NCI-H82 (cell line): ENCODE measurements around the gene DEPDC5.
"Not testable (repeated sequence)": the region's sequence is repeated elsewhere in the genome, so short reads cannot be mapped to it uniquely, and the experiment has no call there.

Experiments
- DNase-seq: peaks from one replicate; lab custom pipeline; 2025; lab: John Stamatoyannopoulos, UW

DEPDC5 gene

DNA sequence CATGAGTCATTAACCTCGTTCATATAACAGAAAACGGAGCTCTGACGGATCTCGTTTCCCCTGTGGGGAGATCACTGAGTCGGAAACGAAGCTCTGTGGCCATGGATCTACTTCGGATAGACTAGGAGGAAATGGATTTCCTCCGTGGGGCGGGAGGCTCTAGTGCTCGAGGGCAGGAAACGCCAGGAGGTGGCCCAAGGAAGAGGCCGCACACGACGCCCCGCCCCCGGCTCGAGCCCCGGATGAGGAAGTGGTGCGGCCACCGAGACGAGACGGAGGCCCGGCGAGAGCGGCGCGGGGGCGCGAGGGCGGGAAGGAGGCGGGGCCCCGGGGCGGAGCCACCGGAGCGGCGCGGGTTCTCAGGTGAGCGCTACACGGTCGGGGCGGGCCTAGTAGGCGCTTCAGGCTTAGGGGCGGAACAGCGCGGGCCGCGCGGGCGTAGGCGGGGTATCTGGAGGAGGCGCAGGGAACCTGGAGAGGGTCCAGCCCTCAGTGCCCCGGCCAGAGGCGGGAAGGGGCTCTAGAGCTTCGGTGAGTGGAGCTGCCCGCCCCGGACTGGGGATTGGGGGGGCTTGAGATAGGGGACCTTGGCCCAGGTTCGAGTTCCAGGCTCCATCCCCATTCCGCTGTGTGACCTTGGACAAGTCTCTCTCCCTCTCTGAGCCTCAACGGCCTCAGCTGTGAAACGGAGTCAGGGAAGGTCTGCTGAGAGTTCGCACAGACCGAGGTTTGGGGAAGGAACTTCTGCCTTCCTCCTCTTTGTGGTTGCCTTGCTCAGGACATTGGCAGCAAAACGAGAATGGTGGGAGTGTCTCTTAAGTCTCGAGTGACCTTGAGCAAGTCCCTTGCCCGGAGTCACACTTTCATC is at the start of gene DEPDC5:
TSS of gene DEPDC5 (plus strand) at position 386 of the 868 bp plus-strand sequence. CDS start 903 bp downstream, outside the sequence.
- peak; percentile 94 for DNase-seq

DNA sequence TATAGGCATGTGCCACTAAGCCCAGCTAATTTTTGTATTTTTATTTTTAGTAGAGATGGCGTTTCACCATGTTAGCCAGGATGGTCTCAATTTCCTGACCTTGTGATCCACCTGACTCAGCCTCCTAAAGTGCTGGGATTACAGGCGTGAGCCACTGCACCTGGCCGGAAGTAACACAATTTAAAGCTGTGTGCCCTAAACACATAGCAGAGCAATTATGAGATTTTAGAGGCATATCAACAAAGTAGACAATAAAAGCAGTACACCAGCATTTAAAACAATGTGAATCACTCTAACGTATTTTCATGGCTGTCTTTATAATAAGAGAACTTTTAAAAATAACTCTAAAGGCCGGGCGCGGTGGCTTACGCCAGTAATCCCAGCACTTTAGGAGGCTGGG is 46.3 kb upstream of the DEPDC5 start:
- DNase-seq: no peak

DNA sequence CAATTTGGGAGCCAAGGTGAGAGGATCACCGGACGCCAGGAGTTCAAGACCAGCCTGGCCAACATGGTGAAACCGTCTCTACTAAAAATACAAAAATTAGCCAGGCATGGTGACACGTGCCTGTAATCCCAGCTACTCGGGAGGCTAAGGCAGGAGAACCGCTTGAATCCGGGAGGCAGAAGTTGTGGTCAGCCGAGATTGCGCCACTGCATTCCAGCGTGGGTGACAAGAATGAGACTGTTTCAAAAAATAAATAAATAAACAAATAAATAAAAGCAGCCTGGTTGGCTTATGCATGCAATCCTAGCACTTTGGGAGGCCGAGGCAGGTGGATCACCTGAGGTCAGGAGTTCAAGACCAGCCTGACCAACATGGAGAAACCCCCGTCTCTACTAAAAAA is 42.6 kb upstream of the DEPDC5 start:
- not testable (repeated sequence) for DNase-seq

DNA sequence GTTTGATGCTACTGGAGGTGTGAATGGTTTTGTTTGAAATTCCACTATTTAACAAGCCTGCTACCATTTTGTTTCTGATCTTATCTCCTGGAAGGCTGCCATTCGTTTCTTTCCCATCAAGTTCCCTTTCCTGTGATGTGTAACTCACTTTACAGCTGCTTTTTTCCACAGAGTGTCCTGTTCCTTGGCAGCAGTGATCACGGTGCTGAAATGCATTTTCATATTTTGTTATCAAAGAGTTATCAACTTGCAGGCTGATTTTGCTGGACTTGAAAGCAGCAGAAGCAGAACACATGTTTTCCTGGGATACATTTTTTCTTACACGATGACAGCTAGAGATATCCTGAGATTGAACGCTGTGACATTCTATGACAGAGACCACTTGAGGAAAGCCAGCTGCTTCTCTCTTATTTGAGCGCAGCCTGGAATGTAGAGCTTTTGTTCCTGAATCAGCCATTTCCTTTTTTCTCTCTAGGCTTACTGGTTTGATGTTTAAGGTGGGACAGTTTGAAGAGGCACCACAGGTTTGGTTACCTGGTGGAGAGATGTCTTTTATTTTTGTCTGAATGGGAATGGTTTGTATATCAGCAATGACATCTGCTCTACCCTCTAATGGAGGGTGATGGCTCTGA is 38.6 kb upstream of the DEPDC5 start:
- no peak for DNase-seq

DNA sequence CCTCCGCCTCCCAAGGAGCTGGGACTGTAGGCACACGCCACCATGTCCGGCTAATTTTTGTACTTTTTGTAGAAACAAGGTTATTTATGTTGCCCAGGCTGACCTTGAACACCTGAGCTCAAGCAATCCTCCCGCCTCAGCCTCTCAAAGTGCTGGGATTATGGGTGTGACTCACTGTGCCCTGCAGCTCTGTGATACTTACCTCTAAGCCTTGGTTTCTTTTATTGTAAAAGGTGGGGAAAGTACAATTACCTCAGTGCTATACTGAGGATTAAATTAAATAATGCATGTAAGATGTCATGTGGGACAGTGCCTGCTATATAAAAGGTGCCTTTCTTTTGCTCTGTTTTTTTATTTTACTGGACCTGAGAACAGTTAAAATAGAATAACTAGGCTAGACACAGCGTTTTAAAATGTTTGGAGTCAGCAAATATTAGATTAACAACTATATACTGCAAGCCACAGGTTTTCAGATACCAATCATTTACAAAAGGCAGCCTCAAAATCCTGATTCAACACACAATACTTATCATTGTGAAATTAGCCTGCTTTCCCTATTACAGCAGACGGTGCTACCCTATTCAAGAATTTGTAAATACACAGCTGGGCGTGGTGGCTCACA is 33.9 kb upstream of the DEPDC5 start:
- no peak for DNase-seq

DNA sequence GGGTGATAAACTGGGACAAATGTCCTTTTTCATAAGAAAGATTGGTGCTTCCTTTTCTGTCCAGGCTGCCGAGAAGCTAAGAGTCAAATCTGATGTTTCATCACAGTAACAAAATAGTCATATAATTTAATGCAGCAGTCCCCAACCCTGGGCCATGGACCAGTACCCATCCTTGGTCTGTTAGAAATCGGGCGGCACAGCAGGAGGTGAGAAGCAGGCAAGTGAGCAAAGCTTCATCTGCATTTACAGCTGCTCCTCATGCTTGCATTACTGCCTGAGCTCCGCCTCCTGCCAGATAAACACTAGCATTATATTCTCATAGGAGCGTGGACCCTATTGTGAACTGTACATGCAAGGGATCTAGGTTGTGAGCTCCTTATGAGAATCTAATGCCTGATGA is 30.1 kb upstream of the DEPDC5 start:
- DNase-seq: no peak

DNA sequence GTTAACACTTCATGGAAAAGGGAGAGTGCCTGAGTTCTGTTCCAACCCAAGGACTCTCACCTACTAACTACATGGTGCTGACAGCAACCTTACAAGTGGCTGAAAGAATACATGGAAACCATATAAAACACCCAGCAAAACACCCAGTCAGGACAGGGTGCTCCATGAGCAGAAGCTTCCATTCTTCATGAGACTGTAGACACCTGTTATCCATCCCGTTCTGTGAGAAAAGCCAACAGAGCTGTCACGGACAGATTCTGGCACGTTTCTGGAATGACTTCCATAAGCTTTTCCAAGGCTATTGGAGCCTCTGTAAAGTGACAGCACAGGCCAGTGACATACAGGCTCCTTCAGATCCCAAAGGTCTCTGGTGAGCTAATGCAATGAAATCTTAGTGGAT is 27.1 kb upstream of the DEPDC5 start:
- no peak for DNase-seq

DNA sequence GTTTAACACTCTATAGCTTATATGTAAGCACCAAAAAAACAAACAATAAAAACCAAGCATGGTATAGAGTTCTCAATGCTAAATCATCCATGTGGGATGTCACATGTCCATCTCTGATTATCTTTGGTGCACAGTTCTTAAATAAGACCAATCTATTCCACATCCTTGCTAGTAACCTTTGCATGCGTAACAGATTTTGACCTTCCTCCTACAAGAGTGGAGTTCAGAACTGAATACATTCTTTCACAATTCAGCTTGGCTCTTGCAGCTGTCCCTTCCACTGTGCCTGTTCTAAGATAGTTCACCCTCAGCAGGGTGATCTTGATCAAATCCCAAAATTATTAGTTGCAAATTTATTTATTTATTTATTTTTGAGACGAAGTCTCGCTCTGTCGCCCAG is 25.0 kb upstream of the DEPDC5 start:
- no peak for DNase-seq

DNA sequence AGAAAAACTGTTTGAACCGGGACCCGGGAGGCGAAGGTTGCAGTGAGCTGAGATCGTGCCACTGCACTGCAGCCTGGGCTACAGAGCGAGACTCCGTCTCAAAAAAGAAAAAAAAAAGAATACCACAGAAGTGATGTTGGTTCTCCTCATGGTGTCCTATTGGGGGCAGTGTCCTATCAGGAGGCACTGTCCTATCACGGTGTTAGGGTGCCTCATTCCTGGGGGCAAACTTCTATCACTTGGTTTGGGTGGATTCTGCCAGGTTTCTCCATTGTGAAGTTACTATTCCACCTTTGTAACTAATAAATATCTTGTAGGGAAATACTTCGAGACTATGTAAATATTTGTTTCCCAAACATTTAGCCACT is 23.5 kb upstream of the DEPDC5 start:
- no peak for DNase-seq

DNA sequence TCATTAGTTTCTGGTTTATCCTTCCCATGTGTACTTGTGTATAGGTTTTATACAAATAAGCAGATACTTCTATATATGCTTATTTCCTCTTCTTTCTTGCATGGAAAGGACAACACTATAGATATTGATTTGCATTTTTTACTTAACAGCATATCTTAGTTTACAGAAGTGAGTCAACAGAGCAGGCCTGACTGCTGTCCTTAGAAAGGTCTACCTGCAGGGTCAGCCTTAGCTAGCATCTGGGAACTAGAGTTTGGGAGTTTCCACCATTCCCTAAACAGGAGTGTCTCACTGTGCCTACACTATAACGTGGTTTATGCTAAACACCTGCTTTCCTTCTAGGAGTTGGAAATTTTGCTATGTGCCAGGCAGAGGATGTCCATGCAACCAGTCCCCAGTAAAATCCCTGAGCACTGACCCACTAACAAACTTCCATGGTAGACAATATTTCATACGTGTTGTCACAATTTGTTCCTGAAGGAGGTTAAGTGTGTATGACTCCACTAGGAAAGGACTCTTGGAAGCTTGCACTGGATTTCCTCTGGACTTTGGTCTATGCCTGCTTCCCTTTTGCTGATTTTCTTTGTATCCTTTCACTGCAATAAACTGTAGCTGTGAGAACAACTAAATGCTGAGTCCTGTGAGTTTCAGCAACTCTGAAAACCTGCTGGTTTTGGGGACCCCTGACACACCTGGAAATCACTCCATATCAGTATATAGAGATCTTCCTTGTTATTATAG is 21.6 kb upstream of the DEPDC5 start:
- DNase-seq: no peak

DNA sequence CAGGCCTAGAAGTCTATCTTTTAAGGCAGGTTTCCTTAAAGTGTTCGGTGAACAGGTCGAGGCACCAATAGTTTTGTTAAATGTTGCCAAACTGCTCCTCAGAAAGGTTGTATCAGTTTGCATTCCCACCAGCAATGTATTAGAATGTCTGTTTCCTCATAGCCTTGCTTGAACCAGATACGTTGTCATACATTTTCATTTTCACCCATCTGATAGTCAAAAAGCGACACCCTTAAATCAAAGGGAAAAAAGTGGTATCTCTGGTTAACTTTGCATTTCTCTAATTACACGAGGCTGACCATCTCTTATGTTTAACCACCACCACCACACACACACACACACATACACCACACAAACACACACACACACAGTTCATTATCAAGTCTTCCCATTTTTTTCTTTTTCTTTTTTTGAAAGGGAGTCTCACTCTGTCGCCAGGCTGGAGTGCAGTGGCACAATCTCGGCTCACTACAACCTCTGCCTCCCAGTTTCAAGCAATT is 20.2 kb upstream of the DEPDC5 start:
- no peak for DNase-seq

DNA sequence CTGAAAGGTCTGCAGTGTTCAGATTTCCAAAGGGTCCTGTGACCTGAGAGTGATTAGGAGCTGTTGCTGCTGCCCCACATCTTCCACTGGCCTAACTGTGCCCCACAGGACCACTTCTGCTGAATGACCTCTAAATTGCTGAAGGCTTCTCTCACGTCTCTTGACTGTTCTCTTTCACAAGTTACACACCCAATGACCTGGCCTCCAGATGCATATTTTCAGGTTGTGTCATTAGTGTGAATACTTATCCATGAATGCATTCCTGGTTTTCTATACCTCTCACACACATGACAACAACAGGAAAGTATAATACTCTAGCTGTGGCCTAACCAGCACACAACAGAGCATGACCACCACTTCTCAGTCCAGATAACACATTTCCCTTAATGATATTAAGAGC is 19.3 kb upstream of the DEPDC5 start:
- peak; percentile 24 for DNase-seq

DNA sequence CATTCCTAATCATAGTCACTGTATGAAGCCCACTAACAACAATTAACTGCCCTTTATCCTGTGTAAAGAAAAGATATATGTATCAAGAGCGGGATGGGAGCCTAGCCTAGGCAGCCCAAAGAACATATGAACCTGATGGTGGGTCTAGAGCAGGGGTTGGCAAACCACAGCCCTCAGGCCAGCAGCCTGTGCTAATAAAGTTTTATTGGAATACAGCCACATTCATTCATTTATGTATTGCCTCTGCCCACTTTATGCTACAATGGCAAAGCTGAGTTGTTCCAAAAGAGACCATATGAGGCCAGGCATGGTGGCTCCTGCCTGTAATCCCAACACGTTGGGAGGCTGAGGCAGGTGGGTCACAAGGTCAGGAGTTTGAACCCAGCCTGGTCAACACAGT is 17.4 kb upstream of the DEPDC5 start:
- DNase-seq: no peak

DNA sequence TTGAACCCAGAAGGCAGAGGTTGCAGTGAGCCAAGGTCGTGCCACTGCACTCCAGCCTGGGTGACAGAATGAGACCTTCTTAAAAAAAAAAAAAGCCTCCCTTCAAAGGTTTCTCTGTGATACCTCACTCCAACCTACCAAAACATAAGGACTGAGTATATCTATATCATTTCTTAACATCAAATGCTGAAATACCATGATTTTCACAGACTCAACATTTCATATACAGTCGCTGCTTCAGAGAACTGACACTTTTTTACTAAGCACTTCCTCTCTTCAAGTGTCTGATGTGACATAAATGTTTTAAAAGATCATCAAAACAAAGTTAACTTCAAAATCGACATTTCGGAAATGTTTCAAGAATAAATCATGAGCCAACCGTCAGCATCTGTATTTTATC is 15.9 kb upstream of the DEPDC5 start:
- no peak for DNase-seq

DNA sequence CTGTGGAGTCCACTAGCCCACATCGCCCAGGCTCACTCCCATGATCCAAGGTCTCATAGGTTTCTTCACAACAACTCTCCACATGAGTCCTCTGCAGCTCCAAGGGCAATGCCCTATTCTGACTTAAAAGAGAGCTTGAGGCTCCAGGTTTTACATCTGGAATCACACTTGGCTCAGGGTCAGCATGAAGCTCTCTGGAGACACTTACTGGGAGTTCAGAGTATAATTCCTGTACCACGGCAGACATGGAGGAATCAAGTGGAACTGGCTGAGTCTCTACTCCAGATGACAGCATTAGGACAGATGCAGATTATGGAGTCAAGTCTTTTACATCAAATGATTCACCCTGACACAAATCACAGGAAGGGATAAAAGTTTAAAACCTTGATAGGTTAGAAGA is 15.3 kb upstream of the DEPDC5 start:
- no peak for DNase-seq

DNA sequence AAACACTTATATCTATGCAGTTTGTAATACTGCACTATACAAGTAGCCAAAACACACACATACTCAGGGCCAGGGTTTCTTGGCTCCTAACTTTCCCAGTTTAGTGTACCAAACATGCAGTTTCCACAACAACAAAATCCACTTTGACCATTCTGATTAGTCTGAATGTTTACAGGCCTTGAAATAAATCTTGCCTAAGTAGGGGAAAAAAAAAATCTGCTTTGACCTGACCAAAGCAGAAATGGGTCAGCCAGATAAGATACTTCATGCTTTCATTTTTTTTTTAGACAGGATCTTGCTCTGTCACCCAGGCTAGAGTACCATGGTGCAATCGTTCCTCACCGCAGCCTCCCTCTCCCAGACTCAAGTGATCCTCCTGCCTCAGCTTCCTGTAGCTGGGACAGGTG is 14.0 kb upstream of the DEPDC5 start:
- DNase-seq: no peak

DNA sequence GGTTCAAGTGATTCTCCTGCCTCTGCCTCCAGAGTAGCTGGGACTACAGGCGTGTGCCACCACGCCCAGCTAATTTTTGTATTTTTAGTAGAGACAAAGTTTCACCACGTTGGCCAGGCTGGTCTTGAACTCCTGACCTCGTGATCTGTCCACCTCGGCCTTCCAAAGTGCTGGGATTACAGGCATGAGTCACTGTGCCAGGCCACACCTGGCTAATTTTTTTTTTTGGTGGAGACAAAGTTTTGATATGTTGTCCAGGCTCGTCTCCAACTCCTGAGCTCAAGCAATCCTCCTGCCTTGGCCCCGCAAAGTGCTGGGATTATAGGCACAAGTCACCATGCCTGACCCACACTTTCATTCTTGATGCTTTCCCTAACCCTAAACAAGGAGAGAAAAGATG is 13.5 kb upstream of the DEPDC5 start:
- DNase-seq: not testable (repeated sequence)

DNA sequence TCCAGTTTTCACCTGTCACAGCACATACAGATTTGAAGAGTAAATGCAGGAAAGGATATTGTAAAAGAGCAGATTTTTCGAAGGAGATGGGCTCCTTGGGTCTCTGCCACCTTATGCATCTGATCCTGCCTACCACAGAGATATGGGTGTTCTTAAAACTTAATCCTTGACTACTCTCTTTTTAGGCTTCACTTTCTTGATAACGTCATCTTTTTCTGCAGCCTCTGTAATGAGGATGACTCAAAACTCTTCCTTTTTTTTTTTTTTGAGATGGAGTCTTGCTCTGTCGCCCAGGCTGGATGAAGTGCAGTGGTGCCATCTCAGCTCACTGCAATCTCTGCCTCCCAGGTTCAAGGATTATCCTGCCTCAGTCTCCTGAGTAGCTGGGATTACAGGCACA is 11.7 kb upstream of the DEPDC5 start:
- DNase-seq: no peak

DNA sequence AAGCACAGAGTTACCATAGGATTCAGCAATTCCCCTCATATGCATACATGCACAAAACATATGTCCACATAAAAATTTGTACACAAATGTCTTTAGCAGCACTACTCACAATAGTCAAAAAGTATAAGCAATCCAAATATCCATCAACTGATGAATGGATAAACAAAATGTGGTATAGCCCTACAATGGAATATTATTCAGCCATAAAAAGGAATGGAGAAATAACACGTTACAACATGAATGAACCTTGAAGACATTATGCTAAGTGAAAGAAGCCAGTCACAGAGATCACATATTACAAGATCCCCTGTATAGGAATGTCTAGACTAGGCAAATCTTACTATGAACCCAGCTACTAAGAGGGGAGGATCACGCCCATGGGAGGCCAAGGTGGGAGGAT is 11.1 kb upstream of the DEPDC5 start:
- no peak for DNase-seq

DNA sequence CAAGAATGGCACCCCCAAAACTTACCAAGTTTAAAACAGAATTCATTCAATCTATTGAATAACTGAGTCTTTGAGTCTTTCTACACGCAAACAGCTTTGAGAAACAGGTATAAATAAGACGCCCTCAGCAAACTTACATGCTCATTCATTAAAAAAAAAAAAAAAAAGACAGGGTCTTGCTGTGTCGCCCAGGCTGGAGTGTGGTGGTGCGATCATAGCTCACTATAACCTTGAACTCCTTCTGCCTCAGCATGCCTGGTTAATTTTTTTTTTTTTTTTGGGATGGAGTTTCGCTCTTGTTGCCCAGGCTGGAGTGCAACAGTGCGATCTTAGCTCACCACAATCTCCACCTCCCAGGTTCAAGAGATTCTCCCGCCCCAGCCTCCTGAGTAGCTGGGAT is 9.9 kb upstream of the DEPDC5 start:
- no peak for DNase-seq

DNA sequence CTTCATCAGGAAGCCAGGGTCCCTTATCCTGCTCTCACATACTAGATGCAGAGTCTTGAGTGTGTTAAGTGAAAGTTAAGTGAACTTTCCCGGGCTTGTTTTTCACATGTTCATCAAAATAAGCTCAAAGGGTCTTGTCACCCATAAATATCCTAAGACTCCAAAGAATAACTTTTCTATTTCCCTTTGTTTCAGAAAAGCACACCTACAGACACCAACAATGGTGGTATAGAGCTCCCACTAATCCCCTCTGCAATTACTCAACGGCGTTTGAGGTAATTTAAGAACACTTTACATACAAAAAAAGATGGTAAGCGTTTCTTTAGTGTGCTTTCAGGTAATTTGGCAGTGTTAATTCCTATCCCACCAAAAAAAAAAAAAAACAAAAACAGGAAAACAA is 6.4 kb upstream of the DEPDC5 start:
- DNase-seq: no peak

DNA sequence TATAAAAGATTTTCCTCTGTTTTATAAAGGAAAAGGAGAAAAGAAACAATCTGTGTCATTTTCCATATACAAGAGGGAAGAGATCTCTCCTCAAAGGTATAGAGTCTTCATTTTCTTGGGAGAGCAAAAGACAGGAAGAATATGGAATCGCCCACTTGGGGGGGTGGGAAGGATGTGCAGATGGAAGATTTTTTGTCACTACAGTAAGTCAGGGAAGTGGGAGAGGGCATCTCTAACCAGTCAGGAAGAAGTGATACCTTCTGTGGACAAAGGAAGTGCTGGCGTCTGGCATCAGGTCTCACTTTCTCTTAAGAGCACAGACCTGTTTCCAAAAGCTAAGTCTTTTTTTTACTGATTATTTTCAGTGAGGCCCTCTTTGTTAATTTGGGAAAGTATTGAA is 5.3 kb upstream of the DEPDC5 start:
- DNase-seq: no peak
